Right kidney (tissue), 1 donor: ENCODE data around the gene EMID1.
A peak's percentile ranks its signal among the peaks of the same experiment; 100 is the strongest.

Experiments used
- DNase-seq: peaks from one replicate; pipeline ENCODE4 v3.0.0-alpha.2; 2016

Gene EMID1

GRCh38 chr22:29258407-29259252 is 52.9 kb downstream of the EMID1 start:
- no peak for DNase-seq

GRCh38 chr22:29259253-29259899 is 53.7 kb downstream of the EMID1 start:
- DNase-seq, result no peak

DNA sequence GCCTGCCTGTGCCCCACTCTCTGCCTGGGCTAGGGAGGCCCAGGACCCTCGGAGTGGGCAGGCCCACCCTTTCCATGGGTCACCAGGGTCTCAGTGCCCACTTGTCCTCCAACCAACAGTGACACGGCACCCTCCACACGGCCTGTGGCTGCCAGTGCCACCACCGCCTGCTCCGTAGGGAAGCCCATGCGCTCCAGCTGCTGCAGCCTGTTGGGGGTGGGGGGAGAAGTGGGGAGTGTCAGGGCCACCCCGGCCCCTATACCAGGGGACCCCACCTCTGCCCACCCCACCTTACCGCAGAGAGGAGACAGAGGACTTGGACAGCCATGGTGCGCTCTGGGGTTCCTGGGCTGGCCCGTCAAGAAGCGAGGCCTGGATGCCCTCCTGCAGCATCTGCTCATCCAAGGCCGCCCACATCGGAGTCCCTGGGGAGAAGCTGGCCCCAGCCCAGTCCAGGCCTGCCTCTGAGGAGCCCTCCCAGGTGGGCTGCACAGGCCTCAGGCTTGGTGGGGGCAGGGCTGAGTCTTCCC is 54.4 kb downstream of the EMID1 start:
- no peak for DNase-seq

DNA sequence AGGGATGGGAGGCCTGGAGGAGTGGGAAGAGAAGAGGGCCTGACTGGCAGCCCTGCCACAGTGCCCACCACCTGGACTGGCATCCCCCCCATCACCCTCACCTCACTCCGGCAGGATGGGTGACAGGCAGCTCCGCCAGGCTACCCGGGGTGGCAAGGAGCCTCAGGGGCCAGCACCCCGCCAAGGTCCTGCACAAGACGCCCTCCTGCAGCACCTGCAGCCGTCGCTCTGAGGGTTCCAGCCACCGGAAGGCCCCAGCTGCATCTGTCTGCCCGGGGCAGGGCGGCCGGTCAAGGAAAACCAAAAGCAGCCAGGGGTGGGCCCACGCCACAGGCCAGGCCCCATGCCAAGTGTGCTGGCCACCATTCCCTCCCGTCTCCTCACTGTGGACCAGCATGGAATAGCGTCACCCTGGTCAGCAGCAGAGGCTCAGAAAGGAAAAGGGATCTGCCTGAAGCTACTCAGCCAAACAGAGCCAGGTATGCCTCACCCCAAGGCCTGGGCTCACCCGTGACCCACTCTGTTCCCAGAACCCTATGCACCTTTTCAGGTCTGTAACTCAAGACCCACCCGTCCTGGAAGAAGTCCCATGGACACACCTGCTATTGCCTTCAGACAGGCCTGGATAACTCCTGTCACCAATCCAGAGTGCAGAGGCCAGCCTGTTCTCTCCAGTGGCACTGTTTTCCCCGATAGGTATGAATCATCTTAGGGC is 55.1 kb downstream of the EMID1 start:
- DNase-seq, result no peak

DNA sequence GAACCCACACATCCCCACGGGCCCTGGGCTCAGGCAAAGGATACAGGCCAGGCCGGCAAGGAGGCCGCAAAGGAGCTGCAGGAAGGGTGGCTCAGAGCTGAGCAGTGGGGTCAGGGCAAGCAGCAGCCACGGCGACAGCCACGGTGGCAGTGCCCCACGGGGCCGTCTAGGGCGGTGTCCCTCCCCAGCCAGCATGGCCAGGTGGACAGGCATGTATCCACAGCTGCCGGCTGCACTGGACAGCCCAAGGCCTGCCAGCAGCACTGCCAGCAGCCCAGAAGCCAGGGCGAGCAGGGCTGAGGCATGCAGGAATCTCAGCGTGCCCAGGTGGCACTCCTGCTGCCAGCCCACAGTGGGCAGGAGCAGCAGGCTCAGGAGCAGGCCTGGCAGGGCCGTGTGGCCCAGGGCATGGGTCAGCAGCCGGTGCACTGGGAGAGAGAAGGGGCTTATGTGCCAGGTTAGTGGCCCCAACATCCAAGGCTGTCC is 58.1 kb downstream of the EMID1 start:
- no peak for DNase-seq

- DNase-seq, result no peak
Observed at GRCh38 chr22:29265305-29265704, 59.6 kb downstream of the EMID1 start.

DNA sequence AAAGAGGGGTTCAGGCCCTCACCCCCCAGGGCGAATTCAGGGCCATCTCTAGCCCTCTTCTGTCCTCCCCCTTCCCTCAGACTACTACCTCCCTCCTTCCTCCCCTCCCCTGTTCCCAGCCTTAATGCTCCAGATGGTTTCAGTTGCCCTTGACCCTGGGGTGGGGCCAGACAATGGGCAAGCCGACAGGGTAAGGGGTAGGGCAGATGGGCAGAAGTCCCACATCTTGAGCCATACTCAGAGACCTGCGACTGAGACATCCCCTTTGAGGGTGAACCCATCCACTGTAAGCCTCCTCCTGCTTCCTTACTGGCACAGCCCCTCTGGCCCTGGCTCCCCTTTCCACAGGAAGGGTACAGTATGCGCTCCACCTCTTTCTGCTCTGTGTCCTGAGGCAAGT is 60.2 kb downstream of the EMID1 start:
- DNase-seq, result no peak

DNA sequence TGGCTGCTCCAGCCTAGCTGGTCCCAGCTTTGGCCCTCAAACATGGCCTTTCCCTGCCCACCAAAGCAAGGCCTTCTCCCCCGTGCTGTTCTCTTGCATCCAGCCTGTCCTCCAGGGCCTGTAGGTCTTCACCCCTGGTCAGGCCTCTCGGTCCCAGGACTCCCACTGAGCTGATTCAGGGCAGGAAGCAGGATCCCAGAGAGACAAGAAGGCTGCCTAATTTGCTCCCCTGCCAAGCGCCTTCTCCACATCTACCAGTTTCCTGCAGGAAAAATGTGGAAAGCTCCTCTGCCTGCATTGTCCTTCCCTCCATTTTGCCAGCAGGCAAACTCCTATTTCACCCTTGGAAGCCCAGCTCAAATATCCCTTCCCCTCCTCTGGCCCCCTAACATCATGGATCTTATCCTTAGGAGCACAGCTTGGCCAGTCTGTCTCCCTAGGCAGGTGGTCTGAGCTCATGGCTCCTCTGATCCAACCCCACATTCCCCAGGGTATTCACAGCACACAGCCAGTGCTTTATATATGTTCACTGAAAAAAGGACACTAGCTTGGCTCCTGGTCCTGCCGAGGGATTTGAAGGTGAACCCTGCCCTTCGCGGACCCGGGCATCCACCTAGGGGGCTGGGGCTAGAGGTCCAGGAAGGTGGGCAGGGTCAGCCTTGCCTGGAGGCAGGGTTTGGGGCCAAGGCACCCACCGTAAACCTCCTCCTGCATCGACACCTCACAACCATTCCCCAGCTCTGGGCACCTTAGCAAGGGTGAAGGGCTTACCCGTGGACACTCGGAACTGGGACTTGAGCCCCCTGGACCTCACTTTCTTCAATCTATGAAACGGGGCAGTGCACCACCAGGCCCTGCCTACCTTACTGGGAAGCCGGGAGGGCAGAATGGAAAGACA is 61.1 kb downstream of the EMID1 start:
- no peak for DNase-seq

GRCh38 chr22:29267462-29267857 is 61.8 kb downstream of the EMID1 start:
- DNase-seq, result no peak

- DNase-seq, result peak; percentile 99
Observed at GRCh38 chr22:29267858-29268510, 62.3 kb downstream of the EMID1 start, which contains the start of the genes EWSR1 and RHBDD3. EWSR1 (plus strand) TSS chr22:29268268; CDS start chr22:29268337, 69 bp downstream. RHBDD3 (minus strand) TSS chr22:29267981; CDS start chr22:29265626, 2,355 bp downstream.

- DNase-seq, result no peak
Observed at GRCh38 chr22:29268511-29269229, 63.0 kb downstream of the EMID1 start.

GRCh38 chr22:29269230-29269604 is 63.5 kb downstream of the EMID1 start:
- no peak for DNase-seq

DNA sequence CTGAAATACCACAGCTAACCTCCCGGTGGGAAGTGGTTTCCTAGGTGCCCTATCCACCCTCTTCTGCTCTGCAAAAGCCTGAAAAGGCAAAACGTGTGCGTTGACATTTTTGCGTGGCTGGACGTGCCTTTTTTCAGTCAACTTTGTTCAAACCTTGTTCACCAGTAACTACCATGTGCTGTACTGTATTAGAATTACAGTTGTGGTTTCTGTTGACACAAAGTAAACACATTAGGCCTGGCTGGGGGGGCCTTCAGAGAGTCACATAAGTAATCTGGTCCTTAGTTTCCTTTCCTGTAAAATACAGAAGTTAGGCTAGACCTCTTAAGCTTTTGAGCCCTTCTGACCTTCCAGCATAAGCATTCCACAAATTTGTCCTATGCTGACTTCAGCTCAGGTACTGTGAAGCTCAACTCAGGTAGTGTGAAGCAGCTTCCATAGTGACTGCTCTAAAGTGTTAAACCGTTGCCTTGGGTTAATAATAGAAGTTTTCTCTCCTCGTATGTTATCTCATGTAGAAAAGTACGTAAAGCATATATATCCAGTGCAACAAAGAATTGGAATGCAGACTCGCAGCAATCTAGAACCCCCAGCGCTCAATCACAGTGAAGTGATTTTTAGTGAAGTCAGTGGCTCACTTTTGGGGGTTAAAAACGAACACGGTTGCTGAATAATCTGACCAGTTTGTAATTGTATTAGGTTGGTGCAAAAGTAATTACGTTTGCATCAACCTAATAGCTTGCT is 64.2 kb downstream of the EMID1 start:
- DNase-seq, result no peak

DNA sequence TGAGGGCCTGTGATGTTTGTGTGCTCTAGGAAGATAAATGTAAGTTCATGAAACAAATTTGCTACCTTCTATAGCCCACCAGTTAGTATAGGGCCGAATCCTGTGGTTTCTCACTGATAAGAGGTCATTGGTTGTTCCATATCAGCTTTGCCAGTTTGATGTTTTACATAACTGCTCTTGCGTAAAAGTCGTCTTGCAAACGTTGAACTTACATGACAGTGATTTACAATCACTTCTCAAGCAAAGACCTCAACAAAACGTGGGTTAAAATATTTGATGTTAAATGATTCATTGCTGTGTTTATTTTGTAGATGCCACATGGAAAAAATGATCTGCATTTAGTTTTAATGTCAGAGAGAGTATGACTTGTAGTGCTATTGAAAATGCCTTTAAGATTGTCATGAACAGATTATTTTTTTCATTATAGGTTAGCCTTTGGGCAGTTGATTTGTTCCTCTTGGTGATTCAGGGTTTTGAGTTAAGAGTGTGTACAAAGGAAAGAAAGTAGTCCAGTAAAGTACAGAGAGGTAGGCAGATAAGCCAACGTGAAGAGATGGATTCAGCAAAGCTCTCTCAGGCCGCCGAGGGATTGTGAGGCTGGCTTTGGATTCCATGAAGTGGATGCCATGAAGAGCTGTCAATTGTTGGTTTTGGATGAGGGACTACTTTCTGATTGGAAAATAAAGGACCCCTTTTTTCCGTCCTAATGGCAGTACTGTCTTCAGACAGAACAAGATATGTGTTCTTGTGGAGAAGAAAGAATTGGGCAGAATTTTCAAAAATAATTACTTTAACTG is 65.0 kb downstream of the EMID1 start:
- DNase-seq, result no peak

DNA sequence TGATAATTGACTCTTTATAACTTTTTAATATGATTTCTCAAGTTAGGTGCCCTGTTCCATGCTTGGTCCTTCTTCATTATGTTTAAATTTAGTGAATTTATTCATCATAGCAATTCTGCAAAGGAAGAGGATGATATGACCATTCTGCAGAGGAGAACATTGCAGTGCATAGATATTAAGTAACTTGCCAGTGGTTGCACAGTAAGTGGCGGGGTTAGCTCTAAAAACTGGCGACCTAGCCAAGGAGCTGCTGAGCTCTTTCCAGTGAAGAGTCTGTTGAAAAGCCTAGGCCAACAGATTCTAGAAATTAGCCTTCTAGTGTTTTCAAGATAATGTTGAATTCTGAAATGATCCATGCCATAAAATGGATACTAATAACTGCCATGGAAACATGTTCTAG is 66.9 kb downstream of the EMID1 start:
- DNase-seq, result no peak

GRCh38 chr22:29275167-29275566 is 69.5 kb downstream of the EMID1 start:
- no peak for DNase-seq

- DNase-seq, result no peak
Observed at GRCh38 chr22:29275819-29276565, 70.3 kb downstream of the EMID1 start.

GRCh38 chr22:29277927-29278326 is 72.2 kb downstream of the EMID1 start:
- no peak for DNase-seq
